Fibroblast of lung (primary cell): ENCODE data around the gene CCDC85C. TPM values are rescaled to one million over a fixed set of nuclear protein-coding genes. Genes with fewer than 3 reads are reported as not detected.

Experiments used
- DNase-seq, 2 donors: peaks; one replicate each; pipeline versions ENCODE4 v3.0.0 to v3.0.0-alpha.2; 2010; ENCODE audit warnings: low read depth in 2 of 2
- H2AFZ ChIP-seq: 2 replicates; pipeline ENCODE4 v1.5.1; 2012; ENCODE audit warnings: low read length, control low read depth, inconsistent platforms
- H3K27ac ChIP-seq: 2 replicates; pipeline ENCODE4 v1.5.1; 2011; ENCODE audit warnings: low read length, control low read depth; ENCODE audit not compliant: insufficient read depth
- H3K27me3 ChIP-seq: 2 replicates; pipeline ENCODE4 v1.5.1; 2011; ENCODE audit warnings: mild to moderate bottlenecking, low read length; ENCODE audit not compliant: control insufficient read depth, insufficient read depth
- H3K36me3 ChIP-seq: 2 replicates; pipeline ENCODE4 v1.5.1; 2011; ENCODE audit warnings: low read length; ENCODE audit not compliant: control insufficient read depth, insufficient read depth
- H3K4me1 ChIP-seq: 2 replicates; pipeline ENCODE4 v1.5.1; 2011; ENCODE audit warnings: low read length; ENCODE audit not compliant: control insufficient read depth, insufficient read depth; ENCODE audit errors: extremely low read depth
- H3K4me2 ChIP-seq: 2 replicates; pipeline ENCODE4 v1.5.1; 2011; ENCODE audit warnings: low read length, control low read depth; ENCODE audit not compliant: insufficient read depth; ENCODE audit errors: extremely low read depth
- H3K4me3 ChIP-seq, 4 experiments: fragments of 200-600 bp in 1 of 4; sonication (generic) in 1 of 4; replicated peaks in 1 of 4; 2 replicates each; pipeline ENCODE4 v1.5.1; 2011 to 2016; ENCODE audit warnings: low read length in 4 of 4, low read depth in 3 of 4, mild to moderate bottlenecking in 3 of 4, control low read depth in 2 of 4, inconsistent platforms in 1 of 4, mixed read lengths in 1 of 4; ENCODE audit not compliant: insufficient read depth in 1 of 4; ENCODE audit errors: control extremely low read depth in 1 of 4
- H3K79me2 ChIP-seq: 2 replicates; pipeline ENCODE4 v1.5.1; 2012; ENCODE audit warnings: mild to moderate bottlenecking, low read length, inconsistent platforms; ENCODE audit not compliant: control insufficient read depth, insufficient read depth
- H3K9ac ChIP-seq: 2 replicates; pipeline ENCODE4 v1.5.1; 2011; ENCODE audit warnings: mild to moderate bottlenecking, low read length, control low read depth; ENCODE audit not compliant: insufficient read depth
- H3K9me3 ChIP-seq: 2 replicates; pipeline ENCODE4 v1.5.1; 2012; ENCODE audit warnings: low read depth, low read length; ENCODE audit not compliant: control insufficient read depth, insufficient read depth
- H4K20me1 ChIP-seq: 2 replicates; pipeline ENCODE4 v1.5.1; 2011; ENCODE audit warnings: low read length; ENCODE audit not compliant: control insufficient read depth, insufficient read depth; ENCODE audit errors: extremely low read depth
- CTCF ChIP-seq, 2 donors: IDR thresholded peaks in 1 of 2; conservative IDR thresholded peaks in 1 of 2; 1 replicate in 1 of 2; 2 replicates in 1 of 2; pipeline ENCODE4 v1.5.1; 2011 to 2012; ENCODE audit warnings: low read length in 2 of 2, control low read depth in 1 of 2, inconsistent platforms in 1 of 2, low read depth in 1 of 2, mild to moderate bottlenecking in 1 of 2
- EZH2 ChIP-seq: IDR thresholded peaks from 2 replicates; pipeline ENCODE4 v1.5.1; 2012; ENCODE audit warnings: low read length, control low read depth, mild to moderate bottlenecking; ENCODE audit errors: missing control alignments
- polyA plus RNA-seq, 2 donors: library from polyadenylated mRNA; depleted of rRNA in 1 of 2; stranded (reverse) in 1 of 2; unstranded in 1 of 2; fragments of >200 nt; gene quantifications; 2 replicates each; pipeline ENCODE4 v1.2.1, GENCODE V29; 2011 to 2012; ENCODE audit warnings: missing spikeins in 1 of 2
- total RNA-seq: library from RNA; depleted of rRNA; stranded (reverse); fragments of >200 nt; gene quantifications from 2 replicates; pipeline ENCODE4 v1.2.1, GENCODE V29; 2014

CCDC85C gene
- total and polyA plus RNA-seq, 2 donors (not counting 1 experiment from before 2014, with no cell fraction given), result 4.6 to 9.6 TPM

DNA sequence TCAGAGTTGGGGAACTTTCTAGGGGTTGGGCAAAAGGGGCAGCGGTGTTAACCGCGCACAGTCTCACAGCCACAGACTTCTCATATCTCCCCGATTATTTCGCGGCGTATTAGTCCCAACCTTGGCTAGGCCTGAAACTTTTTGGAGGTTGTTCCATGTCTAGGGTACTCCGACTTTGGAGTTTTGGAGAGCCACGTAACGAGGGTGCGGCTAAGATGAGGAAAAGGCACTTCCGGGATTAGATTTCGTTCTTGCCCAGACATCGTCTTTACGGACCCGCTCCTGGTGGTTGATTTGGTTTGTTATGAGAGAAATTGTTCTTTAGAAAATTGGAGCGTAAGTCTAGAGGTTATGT is 122.3 kb downstream of the CCDC85C start:
- TF ChIP-seq EZH2 (no peak), CTCF (conservative IDR thresholded peaks at IDR 0.05 in 1 of 2, IDR thresholded peaks at IDR 0.05 in 1 of 2; ENCODE audit: low read depth in 1 of 2, low read length in 2 of 2) (no peak)
- Histone ChIP-seq H3K9me3 (no peaks in the 10 kb centered on the region), H2AFZ (no peak overlapping the region), H3K4me2 (peak overlapping the region; percentile 97), H3K79me2 (peaks cover 82% of the 10 kb centered on the region), H3K4me1 (no peaks in the 10 kb centered on the region), H3K9ac (peak overlapping the region; percentile 96), H3K27me3 (no peaks in the 10 kb centered on the region), H4K20me1 (peaks cover 3% of the 10 kb centered on the region), H3K4me3 (peak overlapping the region; percentile 93 to 99 (median 96)), H3K36me3 (no peaks in the 10 kb centered on the region), H3K27ac (peak overlapping the region; percentile 98)
- DNase-seq, result peak; percentile 38 to 50

DNA sequence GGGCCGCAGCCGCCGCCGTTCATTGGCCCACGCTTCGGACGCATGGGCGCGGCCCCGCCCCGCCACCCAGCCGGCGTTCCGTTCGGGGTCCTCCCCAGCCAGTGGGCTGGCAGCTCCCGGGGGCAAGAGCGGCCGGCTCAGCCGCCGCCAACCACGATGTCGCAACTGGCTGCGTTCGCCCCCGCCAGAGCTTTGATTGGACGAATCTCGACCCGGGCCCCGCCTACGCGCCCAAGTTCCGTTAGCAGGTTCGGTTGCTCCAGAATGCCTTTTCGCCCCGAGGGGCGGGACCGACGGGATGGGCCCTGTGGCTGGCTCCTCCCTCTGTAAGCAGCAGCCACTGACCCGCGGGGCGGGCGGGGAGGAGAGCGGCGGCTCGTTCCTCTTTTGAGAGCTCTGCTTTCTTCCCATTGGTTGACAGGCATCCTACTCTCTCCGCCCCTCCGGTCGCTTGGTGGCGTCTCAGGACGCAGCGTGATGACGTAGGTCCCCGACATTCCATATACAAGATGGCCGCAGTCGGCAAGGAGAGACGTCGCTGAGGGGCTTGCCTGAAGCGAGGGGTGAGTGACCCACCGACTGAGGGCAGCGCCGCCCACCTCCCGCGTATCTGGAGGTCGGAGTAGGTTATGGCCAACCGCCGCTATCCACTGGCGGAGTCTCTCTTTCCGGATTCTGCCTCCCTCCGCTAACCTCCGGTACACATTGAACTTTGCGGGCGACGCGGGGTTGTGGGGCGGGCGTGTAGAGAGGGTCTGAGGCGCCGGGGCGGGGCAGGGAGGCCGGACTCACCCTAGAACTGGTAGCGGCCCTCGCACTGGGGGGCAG is 122.9 kb downstream of the CCDC85C start, which contains the start of gene CCNK:
TSS of gene CCNK (plus strand) at position 493 of the 828 bp plus-strand sequence. CDS start 11,269 bp downstream, outside the sequence.
- Histone ChIP-seq H4K20me1 (peaks cover 3% of the 10 kb centered on the region), H3K4me2 (peak within 1 kb of the TSS; percentile 97), H3K79me2 (peaks cover 78% of the 10 kb centered on the region), H2AFZ (peak within 1 kb of the TSS; percentile 85), H3K36me3 (no peaks in the 10 kb centered on the region), H3K9me3 (no peaks in the 10 kb centered on the region), H3K4me1 (no peaks in the 10 kb centered on the region), H3K27ac (peak within 1 kb of the TSS; percentile 98), H3K9ac (peak within 1 kb of the TSS; percentile 96), H3K27me3 (no peaks in the 10 kb centered on the region), H3K4me3 (peak within 1 kb of the TSS; percentile 93 to 99 (median 96))
- TF ChIP-seq CTCF (conservative IDR thresholded peaks at IDR 0.05 in 1 of 2, IDR thresholded peaks at IDR 0.05 in 1 of 2; ENCODE audit: low read depth in 1 of 2, low read length in 2 of 2) (no peak), EZH2 (no peak)
- DNase-seq, result peak; percentile 99 to 100

DNA sequence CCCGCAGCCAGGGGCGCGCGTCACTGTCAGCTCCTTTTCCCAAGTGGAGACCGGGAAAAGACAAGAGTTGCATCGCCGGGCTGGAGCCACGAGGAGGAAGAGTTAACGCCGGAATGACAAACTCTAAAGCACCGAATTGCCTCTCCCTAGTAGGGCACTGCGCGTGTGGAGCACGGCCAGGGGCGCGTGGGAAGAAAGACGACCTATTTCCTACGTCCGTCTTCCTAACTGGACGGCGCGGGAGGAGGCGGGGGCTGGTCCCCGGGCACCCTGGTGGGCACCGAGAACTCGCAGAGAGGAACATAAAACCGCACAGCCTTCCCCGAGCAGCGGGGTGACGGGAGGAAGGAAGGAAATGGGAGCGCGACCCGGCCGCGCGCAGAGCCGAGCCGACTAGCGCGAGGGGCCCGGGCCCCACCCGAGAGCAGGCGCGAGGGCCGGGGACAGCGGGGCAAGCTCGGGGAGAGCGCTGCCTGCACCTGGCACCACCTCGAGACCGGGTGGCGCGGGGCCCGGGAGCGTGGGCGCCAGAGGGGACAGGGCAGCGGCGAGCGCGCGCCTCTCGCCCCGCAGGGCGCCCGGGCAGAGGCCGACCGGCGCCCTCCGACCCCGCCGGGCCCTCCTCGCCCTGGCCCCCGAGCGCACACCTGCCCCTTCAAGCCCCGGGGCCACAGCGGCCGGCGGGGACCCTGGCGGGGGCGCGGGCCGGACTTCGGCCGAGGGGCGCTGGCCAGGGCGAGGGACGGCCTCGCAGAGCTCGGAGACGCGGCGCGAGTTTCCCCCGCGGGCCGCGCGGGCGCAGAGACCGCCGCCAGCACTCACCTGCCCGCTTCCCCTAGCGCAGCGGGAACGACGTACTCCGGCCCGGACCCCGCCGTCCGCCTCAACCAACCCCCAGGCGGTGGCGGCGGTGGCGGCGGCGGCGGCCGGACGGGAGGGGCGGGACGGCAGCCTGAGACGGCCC is 123.8 kb downstream of the CCDC85C start, which contains the start of gene SETD3:
TSS of gene SETD3 (minus strand) at position 954 of the 964 bp plus-strand sequence. CDS start 15,054 bp downstream, outside the sequence.
- TF ChIP-seq EZH2 (no peak), CTCF (conservative IDR thresholded peaks at IDR 0.05 in 1 of 2, IDR thresholded peaks at IDR 0.05 in 1 of 2; ENCODE audit: low read depth in 1 of 2, low read length in 2 of 2) (peak in 1 of 2 donors; percentile 13)
- H3K27ac ChIP-seq, result peak within 1 kb of the TSS; percentile 98
- H3K36me3 ChIP-seq, result no peaks in the 10 kb centered on the region
- DNase-seq, result peak; percentile 46 to 73
- no peaks in the 10 kb centered on the region for H3K4me1 ChIP-seq
- peaks cover 78% of the 10 kb centered on the region for H3K79me2 ChIP-seq
- peak within 1 kb of the TSS; percentile 96 for H3K9ac ChIP-seq
- peak within 1 kb of the TSS; percentile 85 for H2AFZ ChIP-seq
- peaks cover 3% of the 10 kb centered on the region for H4K20me1 ChIP-seq
- H3K4me2 ChIP-seq, result peak within 1 kb of the TSS; percentile 97
- H3K27me3 ChIP-seq, result no peaks in the 10 kb centered on the region
- H3K4me3 ChIP-seq, result peak within 1 kb of the TSS; percentile 93 to 99 (median 96)
- H3K9me3 ChIP-seq, result no peaks in the 10 kb centered on the region
